Gastroesophageal sphincter (tissue), 3 donors: ENCODE data around the gene MICU1.

Experiments used
- CTCF ChIP-seq, 4 experiments: fragments of 200-600 bp in 2 of 4; fragments of 450-650 bp in 2 of 4; sonication (generic) in 1 of 4; IDR thresholded peaks; one replicate each; pipeline ENCODE4 v1.5.1; 2017 to 2019; ENCODE audit warnings: antibody characterized with exemption in 4 of 4, mild to moderate bottlenecking in 2 of 4, moderate library complexity in 2 of 4
- EP300 ChIP-seq: sonication (generic); formaldehyde crosslinking; IDR thresholded peaks from one replicate; pipeline ENCODE4 v1.6.1; 2017; ENCODE audit warnings: antibody characterized with exemption, mild to moderate bottlenecking
- POLR2A ChIP-seq, 2 donors: fragments of 450-650 bp; IDR thresholded peaks; one replicate each; pipeline ENCODE4 v1.6.1; 2017; ENCODE audit warnings: antibody characterized with exemption in 2 of 2, mild to moderate bottlenecking in 2 of 2, moderate library complexity in 1 of 2
- POLR2AphosphoS5 ChIP-seq: sonication (generic); formaldehyde crosslinking; IDR thresholded peaks from one replicate; pipeline ENCODE4 v1.6.1; 2017; ENCODE audit warnings: antibody characterized with exemption

- TF ChIP-seq POLR2AphosphoS5, result no peak
- TF ChIP-seq CTCF (IDR thresholded peaks at IDR 0.05), result no peak
- TF ChIP-seq POLR2A (IDR thresholded peaks at IDR 0.05), result no peak
- no peak for TF ChIP-seq EP300
Measured at GRCh38 chr10:72661431-72661830, 35.6 kb upstream of the MICU1 start.
